Femur (tissue), 1 donor: Measurements from ENCODE around the gene THEM5.
"Not testable (repeated sequence)": the region's sequence is repeated elsewhere in the genome, so short reads cannot be mapped to it uniquely, and the experiment has no call there.

Experiments
- DNase-seq: peaks from one replicate; pipeline ENCODE4 v3.0.0-alpha.2; 2017

Gene THEM5, protein sequence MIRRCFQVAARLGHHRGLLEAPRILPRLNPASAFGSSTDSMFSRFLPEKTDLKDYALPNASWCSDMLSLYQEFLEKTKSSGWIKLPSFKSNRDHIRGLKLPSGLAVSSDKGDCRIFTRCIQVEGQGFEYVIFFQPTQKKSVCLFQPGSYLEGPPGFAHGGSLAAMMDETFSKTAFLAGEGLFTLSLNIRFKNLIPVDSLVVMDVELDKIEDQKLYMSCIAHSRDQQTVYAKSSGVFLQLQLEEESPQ

DNA sequence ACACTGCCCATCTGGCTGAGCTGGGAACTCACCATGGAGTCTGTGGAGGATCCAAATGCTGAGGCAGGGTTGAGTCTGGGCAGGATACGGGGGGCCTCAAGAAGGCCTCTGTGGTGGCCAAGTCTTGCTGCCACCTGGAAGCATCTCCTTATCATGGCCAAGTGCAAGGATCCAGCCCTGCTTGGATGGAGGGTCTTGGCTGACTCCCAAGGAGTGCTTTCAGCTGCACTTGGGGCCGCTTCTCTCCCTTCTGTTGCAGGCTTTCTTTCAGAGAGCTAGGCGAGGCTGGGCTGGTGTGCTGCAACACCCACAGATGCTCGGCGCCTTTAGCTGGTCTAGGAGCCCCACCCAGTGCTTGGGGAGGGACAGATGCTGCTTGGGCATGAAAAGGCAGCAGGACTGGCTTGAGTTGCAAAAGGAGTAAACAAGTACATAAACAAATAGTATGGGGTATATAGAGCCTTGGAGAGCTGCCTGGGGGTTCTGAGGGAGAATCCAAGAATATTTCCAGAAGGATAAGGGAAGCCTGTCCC is at the start of gene THEM5:
Gene THEM5 (minus strand): TSS at position 302 of the 533 bp plus-strand sequence. CDS start 147 bp downstream, at position 155.
- DNase-seq: no peak

DNA sequence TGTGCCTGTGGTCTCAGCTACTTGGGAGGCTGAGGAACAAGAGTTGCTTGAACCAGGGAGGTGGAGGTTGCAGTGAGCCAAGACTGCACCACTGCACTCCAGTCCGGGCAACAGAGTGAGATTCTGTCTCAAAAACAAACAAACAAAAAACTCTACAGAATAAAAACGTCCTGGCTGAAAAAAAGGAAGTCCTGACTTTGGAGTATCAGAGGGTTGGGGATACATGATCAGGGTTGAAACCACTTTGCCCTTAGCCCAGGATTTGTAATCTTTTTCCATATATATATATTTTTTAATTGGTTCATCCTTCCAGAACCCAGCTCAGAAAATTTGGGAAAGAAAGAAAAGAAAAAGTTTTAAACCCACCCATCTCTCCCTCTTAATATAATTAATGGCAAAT is 49.3 kb upstream of the THEM5 start:
- no peak for DNase-seq

DNA sequence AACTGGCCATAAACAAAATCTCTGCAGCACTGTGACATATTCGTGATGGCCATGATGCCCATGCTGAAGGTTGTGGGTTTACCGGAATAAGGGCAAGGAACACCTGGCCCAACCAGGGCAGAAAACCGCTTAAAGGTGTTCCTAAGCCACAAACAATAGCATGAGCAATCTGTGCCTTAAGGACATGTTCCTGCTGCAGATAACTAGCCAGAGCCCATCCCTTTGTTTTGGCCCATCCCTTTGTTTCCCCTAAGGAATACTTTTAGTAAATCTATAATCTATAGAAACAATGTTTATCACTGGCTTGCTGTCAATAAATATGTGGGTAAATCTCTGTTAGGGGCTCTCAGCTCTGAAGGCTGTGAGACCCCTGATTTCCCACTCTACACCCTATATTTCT is 47.3 kb upstream of the THEM5 start:
- not testable (repeated sequence) for DNase-seq

DNA sequence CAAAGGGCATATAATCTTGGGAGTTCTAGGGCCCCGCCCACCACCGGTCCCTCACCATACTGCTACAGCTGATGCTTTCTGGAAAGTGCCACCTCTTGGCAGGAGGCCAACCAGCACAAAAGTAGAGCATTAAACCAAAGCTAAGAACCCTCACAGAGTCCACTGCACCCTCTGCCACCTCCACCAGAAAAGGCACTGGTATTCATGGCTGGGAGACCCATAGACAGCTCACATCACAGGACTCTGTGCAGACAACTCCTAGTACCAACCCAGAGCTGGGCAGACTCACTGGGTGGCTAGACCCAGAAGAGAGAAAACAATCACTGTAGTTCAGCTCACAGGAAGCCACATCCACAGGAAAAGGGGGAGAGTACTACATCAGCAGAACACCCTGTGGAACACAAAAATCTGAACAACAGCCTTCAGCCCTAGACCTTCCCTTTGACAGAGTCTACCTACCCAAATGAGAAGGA is 45.0 kb upstream of the THEM5 start:
- DNase-seq: no peak

DNA sequence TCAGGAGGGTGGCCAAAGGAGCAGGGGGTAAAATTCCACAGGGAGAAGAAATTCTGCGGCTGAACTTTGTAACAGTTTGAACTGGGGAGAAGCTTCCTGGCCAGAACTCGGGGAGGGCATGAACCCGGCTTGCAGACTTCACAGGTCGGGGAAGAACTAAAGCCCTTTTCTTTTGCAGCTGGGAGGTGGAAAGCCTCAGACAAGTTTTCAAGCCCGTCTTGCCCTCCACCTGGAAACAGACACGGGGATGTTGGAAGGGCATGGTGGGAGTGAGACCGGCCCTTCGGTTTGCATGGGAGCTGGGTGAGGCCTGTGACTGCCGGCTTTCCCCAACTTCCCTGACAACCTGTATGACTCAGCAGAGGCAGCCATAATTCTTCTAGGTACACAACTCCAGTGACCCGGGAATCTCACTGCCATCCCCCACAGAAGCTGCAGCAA is 44.5 kb upstream of the THEM5 start:
- DNase-seq: no peak

DNA sequence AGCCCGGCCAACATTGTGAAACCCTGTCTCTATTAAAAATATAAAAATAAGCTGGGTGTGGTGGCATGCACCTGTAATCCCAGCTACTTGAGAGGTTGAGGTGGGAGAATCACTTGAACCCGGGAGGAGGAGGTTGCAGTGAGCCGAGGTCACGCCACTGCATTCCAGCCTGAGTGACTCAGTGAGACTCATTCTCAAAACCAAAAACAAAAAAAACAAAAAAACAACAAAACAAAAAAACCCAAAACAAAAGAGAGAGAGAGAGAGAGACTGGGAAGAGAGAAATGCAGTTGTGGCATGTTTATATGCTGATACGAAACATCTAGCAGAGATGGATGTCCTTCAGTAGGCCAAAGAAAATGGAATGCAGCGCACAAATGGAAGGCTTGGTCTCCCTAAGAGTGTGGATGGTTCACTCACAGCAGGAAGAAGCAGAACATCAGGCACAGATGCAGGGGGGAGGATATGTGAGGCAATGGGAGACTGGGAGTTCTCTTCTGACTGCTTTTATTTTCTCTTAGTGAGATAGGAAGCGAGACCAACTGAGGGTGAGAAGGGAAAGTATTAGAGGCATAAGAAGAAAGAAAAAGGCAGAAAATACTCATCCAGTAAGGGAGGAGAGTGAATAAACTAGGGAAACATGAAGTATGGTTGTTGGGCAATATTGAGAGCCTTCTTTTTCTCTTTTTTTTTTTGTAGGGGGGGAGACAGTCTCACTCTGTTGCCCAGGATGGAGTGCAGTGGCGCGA is 39.8 kb upstream of the THEM5 start:
- no peak for DNase-seq

DNA sequence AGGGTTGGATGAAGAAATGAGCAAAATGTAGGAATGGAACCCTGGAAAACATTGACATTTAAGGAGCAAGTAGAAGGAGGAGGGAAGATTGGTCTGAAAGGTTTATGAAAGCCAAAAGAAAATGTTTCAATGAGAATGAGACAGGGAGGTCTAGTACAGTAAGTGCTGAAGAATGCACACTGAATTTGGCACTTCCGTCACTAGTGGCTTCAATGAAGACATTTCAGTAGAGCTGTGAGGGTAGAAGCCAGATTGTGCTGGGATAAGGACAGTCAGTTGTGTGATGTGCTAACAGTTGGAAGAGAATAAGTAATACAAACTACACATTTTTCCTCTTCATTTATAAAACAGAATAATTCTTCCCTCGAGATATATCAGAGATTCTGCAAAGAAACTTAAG is 38.7 kb upstream of the THEM5 start:
- no peak for DNase-seq

DNA sequence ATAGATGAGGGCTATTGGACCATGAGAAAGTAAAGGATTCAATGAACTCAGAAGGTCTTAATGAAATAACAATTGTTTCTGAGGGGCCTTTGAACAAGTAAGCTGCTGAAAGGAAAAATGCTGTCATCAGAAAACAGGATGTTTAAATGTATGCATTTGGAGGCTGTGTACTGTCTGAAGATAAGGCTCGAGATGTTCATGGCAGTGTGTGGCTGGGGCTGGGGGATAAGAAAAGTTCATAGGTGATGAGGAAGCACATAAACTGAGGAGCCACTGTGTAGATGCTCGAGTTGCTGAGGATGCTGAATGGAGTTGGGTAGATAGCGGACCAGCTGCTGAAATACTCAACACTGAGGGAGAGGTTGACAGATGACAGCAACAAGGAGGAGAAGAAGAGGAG is 38.0 kb upstream of the THEM5 start:
- no peak for DNase-seq

DNA sequence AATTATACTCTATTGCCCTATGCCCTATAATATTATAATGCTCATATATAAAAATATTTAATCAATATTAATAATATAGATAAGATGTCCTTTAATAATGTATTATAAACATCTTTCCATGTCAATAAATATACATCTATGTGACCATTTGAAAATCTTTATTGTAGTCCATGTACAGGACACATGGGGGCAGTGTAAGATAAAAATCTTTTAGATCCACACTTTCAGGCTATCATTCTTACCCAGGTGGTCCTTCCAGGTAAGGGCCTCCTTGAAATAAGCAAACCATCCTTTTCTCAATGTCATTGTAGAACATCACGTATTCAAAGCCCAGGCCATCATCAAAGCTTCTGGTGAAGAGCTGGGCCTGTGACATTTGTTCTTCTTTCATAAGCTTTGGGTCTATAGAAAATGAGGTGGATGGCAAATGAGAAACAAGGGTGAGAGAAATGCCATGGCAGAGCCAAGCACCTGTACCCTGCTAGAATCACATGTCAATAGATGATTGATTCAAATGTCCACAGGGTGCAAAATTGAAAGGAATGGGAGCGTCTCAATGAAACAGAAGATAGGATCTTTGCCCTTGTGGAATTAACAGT is 35.6 kb upstream of the THEM5 start:
- DNase-seq: no peak

DNA sequence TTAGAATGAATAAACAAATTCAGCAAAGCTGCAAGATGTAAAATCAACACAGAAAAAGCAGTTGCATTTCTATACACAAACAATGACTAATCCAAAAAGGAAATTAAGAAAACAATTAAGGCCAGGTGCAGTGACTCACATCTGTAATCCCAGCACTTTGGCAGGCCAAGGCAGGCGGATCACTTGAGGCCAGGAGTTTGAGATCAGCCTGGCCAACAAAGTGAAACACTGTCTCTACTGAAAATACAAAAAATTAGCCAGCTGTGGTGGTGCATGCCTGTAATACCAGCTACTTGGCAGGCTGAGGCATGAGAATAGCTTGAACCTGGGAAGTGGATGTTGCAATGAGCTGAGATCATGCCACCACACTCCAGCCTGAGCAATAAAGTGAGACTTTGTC is 33.5 kb upstream of the THEM5 start:
- no peak for DNase-seq

DNA sequence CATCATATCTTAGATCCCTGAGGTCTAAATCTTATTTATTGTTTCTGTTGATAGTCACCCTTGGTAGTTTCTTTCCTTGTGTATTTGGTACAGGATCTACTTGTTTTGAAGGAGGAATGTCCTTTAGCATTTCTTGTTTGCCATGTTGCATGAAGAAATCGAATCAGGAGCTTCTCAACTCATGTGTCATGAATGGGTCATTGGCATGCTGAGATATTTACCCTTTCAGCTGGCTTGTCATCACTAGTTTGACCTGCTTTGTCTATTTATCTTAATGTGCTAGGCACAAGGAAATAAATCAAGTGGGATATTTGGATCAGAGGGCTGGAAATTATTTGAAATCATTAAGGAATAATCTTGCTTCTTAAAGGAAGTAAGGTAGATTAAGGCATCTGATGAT is 32.0 kb upstream of the THEM5 start:
- no peak for DNase-seq

DNA sequence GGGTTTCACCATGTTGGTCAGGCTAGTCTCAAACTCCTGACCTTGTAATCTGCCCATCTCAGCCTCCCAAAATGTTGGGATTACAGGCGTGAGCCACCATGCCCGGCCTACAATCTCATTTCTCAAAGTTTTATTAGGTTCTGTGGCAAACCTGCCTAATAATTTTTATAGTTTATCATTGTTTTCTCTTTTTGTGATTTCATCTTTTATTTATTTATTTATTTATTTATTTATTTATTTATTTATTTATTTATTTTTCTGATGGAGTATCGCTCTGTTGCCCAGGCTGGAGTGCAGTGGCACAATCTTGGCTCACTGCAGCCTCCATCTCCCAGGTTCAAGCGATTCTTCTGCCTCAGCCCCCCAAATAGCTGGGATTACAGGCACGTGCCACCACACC is 31.4 kb upstream of the THEM5 start:
- not testable (repeated sequence) for DNase-seq

DNA sequence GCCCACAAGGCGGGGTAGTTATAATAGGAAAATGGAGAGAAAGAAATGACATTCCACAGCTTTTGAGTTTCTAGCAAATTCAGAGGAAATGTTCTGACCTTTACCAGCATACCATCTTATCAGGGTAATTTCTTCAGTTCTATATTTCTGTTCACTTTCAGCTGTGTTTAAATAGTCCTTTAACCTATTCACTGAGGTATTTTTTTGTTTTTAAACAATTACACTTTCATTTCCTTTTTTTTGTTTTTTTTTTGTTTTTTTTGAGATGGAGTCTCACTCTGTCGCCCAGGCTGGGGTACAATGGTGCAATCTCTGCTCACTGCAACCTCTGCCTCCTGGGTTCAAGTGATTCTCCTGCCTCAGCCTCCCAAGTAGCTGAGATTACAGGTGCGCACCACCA is 30.9 kb upstream of the THEM5 start:
- DNase-seq: not testable (repeated sequence)

DNA sequence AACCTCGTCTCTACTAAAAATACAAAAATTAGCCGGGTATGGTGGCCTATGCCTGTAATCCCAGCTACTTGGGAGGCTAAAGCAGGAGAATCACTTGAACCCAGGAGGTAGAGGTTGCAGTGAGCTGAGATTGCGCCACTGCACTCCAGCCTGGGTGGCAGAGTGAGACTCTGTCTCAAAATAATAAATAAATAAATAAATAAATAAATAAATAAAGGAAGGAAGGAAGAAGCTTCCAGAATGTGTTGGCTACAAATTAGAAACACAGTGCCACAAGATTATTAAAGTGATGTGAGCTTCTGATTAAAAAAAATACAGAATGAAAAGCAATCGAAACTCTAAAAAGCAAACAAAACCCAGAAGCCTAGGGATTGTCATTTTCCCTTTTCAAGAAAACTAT is 30.4 kb upstream of the THEM5 start:
- not testable (repeated sequence) for DNase-seq

DNA sequence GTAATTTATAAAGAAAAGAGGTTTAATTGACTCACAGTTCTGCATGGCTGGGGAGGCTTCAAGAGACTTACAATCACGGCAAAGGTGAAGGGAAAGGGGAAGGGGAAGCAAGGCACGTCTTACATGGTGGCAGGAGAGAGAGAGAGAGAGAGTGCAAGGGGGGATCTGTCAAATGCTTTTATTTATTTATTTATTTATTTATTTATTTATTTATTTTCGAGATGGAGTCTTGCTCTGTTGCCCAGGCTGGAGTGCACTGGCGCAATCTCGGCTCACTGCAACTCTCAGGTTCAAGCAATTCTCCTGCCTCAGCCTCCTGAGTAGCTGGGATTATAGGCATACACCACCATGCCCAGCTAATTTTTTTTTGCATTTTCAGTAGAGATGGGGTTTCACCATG is 29.4 kb upstream of the THEM5 start:
- not testable (repeated sequence) for DNase-seq

DNA sequence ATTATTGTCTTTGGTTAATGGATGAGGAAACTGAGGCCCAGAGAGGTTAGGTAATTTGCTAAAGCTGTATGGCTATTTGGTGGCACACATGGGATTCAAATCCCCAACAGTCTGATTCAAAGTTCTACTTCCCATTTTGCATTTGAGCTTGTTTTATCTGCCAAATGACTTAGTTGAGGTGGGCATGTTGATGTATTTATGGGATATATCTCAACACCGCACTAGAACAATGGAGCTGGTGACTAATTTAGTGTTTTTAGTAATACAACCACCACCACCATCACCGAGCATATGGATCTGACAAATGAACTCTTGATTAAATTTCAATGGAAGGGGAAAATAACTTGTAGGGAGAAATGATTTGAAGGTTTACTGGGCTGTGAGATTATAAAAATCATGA is 29.0 kb upstream of the THEM5 start:
- DNase-seq: no peak

DNA sequence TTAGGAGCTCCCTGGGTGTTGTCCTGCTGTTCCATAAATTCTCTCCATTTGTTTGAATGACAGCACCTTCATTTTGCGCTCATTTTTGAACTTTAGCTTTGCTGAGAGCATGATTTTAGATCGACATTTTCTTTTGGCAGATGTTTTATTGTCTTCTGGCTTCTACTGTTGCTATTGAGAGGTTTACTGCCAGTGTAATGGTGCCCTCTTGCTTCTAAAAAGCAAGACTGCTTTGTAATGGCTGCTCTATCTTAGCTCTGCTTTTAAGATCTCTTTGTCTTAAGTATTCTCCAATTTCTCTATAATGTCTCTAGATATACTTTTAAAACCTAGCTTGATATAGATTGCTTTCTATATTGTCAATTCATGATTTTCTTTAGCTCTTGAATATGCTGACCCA is 28.0 kb upstream of the THEM5 start:
- no peak for DNase-seq

DNA sequence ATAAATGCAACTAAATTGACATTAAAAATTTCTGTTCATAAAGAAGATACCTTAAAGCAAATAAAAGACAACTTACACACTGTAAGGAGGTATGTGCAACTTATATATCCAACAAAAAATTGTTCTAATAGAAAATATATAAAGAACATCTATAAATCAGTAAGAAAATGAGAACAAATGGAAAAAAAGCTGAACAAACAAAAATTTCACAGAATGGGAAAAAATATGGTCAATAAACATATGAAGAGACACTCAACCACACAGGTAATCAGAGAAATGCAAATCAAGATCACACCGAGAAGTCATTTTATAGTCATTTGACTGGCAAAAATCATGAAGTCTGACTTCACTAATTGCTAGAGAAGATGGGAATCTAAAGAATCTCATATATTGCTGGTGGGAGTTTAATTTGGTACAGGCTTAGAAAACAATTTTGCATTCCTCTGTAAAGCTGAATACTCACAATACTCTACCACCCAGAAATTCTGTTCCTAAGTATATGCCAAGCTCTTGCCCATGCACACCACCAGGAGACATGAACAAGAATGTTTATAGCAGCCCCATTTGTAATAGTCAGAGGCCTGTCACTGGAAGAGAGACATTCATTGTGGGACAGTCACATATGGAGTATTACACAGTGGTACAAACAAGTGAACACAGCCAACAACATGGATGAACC is 22.0 kb upstream of the THEM5 start:
- DNase-seq: no peak

DNA sequence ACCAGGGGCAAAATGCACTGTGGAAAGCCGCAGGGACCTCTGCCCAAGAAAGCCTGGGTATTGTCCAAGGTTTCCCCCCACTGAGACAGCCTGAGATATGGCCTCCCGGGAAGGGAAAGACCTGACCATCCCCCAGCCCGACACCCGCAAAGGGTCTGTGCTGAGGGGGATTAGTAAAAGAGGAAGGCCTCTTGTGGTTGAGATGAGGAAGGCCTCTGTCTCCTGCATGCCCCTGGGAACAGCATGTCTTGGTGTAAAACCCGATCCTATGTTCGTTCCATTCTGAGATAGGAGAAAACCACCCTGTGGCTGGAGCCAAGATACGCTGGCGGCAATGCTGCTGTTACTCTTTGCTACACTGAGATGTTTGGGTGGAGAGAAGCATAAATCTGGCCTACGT is 19.3 kb upstream of the THEM5 start:
- DNase-seq: not testable (repeated sequence)

DNA sequence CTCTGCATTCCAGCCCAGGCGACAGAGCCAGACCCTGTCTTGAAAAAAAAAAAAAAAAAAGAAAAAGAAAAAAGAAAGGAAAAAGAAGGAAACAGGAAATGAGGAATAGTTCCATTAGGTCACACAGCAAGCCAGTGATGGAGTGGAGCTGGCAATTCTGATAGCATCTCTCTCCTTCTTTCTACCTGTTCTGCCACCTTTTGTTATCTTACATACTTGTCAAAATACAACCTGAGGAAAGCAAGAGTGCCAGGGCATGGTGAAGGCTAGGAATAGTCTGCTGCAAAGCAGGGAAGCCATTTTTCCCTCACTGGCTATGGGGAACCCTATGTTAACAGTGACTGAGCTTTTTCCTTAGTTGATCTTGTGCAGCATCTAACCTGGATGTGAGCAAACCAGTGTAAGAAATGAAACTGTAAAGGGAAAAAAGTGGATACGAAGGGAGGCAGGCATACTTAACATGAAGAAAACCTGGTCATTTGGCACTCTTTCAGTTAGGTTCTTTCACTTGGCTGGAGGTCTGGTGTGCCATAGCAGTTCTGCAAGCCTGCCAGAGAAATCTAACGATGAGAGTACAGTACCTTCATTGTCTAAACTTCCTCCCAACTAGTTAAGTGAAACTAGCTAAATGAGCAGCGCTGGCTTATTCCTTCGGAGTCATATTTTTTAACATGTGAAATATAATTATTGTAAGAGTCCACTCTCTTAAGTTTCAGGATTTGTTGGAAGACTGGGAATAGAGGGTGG is 17.9 kb upstream of the THEM5 start:
- no peak for DNase-seq

DNA sequence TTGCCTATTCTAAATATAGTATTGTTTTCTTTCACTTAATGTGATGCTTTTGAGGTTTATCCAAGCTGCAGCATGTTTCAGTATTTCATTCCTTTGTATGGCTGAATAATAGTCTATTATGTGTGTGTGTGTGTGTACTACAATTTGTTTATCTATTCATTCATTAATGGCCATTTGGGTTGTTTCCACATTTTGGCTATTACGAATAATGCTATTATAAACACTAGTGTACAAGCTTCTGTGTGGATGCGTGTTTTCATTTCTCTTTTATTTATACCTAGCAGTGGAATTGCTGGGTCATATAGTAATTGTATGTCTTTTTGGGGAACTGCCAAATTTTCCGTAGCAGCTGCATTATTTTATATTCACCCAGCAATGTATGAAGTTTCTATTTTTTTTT is 15.0 kb upstream of the THEM5 start:
- no peak for DNase-seq

DNA sequence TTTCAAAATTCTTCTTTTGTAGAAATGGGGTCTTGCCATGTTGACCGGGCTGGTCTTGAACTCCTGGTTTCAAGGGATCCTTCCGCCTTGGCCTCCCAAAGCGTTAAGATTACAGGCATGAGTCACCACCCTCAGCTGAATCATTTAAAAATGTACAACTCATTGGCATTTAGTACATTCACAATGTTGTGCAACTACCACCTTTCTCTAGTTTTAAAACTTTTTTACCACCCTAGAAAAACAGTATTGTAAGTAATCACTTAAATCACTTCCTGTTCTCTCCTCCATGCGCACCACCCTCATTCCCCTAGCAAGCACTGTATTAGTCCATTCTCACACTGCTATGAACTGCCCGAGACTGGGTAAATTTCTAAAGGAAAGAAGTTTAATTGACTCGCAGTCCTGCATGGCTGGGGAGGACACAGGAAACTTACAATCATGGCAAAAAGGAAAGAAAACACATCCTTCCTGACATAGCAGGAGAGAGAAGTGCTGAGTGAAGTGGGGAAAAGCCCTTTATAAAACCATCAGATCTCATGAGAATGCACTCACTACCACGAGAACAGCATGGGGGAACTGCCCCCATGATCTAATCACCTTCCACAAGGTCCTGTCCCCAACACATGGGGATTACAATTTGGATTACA is 14.4 kb upstream of the THEM5 start:
- DNase-seq: no peak
